DOHH2 (cell line): Measurements from ENCODE around the gene STPG4.

Experiments used
- CTCF ChIP-seq: fragments of 200-600 bp; sonication (generic); IDR thresholded peaks from one replicate; pipeline ENCODE4 v1.5.1; 2014; ENCODE audit warnings: antibody characterized with exemption, mild to moderate bottlenecking, low read depth, low read length; ENCODE audit not compliant: poor library complexity, severe bottlenecking
- EZH2phosphoT487 ChIP-seq: fragments of 200-600 bp; sonication (generic); IDR thresholded peaks from 2 replicates; pipeline ENCODE4 v1.6.1; 2017; ENCODE audit warnings: borderline replicate concordance, mild to moderate bottlenecking, antibody characterized with exemption, low read length, moderate library complexity, mixed read lengths

GRCh38 chr2:47065343-47065742 lies 89.8 kb downstream of the STPG4 start:
- TF ChIP-seq CTCF (no peak), EZH2phosphoT487 (no peak)
